Measurements from ENCODE around the gene TDRD12.

- TF ChIP-seq CTCF (IDR thresholded peaks at IDR 0.05) (no peak), POLR2AphosphoS5 (IDR thresholded peaks at IDR 0.05) (no peak), POLR2A (IDR thresholded peaks at IDR 0.05) (no peak)
Measured at GRCh38 chr19:32771596-32771995, 52.0 kb downstream of the TDRD12 start.
